Measurements from ENCODE around the gene RCN1.

DNA sequence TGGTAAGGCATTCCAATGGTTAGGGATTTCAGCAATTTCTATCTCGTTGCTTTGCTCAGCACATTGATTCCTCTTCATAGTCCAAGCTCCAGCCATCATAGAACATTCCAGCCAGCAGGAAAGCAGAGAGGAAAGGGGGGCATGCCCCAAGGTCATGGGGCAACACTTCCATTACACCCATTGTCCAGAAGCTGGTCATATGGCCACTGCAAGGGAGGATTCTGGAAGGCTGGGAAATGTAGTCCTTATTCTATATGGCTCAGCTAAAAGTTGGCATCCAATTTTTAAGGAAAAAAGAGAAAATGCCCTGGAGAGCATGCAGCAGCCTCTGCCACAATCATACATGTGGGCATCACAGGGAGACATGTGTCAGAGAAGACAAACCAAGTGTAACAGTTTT lies 47.1 kb upstream of the RCN1 start:
- TF ChIP-seq POLR2AphosphoS5 (IDR thresholded peaks at IDR 0.05; ENCODE audit: low read depth, low read length) (no peak), SPI1 (IDR thresholded peaks at IDR 0.05; ENCODE audit: low read depth, low read length) (no peak), POLR2A (IDR thresholded peaks at IDR 0.05; ENCODE audit: low read depth, low read length) (no peak), TAF1 (IDR thresholded peaks at IDR 0.05; ENCODE audit: low read depth, low read length) (no peak), POU2F2 (IDR thresholded peaks at IDR 0.05; ENCODE audit: low read depth, low read length) (no peak)

Data from GM12891 (cell line).